Astrocyte (in vitro differentiated cells and primary cell): ENCODE measurements around the gene ASB13.

ENCODE experiments used
- CTCF ChIP-seq: IDR thresholded peaks from 2 replicates; pipeline ENCODE4 v1.5.1; 2011; ENCODE audit warnings: low read depth, mild to moderate bottlenecking, inconsistent platforms, low read length, moderate library complexity; ENCODE audit not compliant: insufficient read depth
- EZH2 ChIP-seq: IDR thresholded peaks from 2 replicates; pipeline ENCODE4 v1.6.1; 2012; ENCODE audit warnings: mild to moderate bottlenecking, low read length, inconsistent platforms; ENCODE audit not compliant: insufficient read depth

DNA sequence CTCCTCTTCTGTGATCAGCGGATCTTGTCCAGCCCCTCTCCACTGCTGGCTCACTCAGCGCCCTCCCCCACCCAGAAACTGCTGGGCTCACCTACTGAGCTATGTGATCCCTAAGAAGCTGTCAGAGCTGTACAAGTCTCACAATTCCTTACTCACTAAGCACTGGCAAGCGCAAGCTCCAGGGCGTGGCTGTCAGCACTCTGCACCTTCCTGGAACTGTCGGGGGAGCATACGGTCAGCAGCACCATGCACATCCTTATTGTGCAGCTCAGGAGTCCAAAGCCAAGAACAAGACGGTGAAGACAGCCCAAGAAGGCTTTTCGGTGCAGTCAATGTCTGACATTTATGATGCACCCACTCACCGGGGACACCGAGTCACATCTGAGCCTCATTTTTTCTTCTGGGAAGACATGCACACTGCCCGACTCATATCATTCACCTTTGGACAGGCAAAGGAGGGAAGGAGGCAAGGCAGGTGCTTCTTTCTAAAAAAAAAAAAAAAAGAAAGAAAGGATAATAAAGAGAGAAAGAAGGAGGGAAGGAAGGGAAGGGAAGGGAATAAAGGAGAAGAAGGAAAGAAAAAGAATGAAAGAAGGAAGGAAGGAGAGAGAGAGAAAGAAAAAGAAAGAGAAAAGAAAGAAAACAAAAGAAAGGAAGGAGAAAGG lies 56.3 kb downstream of the ASB13 start:
- TF ChIP-seq CTCF, result no peak
- TF ChIP-seq EZH2, result no peak
